ENCODE results near the gene FBXO42. TPM values are rescaled to one million over a fixed set of nuclear protein-coding genes. Genes with fewer than 3 reads are reported as not detected.

Gene FBXO42
- total RNA-seq, 1 donor from 2014 or later, result 5.8 TPM

GRCh38 chr1:16235347-16235746 lies 116.9 kb downstream of the FBXO42 start:
- no peak overlapping the region for H3K4me3 ChIP-seq (ENCODE audit: low read depth, low read length)
- DNase-seq (ENCODE audit: low read depth), result no peak
- no peak for TF ChIP-seq CTCF (conservative IDR thresholded peaks at IDR 0.05; ENCODE audit: low read depth, low read length)

- no peak for TF ChIP-seq CTCF (conservative IDR thresholded peaks at IDR 0.05; ENCODE audit: low read depth, low read length)
- no peak for DNase-seq (ENCODE audit: low read depth)
- H3K4me3 ChIP-seq (ENCODE audit: low read depth, low read length), result no peak overlapping the region
Measured at GRCh38 chr1:16233431-16233830, 118.8 kb downstream of the FBXO42 start.

DNA sequence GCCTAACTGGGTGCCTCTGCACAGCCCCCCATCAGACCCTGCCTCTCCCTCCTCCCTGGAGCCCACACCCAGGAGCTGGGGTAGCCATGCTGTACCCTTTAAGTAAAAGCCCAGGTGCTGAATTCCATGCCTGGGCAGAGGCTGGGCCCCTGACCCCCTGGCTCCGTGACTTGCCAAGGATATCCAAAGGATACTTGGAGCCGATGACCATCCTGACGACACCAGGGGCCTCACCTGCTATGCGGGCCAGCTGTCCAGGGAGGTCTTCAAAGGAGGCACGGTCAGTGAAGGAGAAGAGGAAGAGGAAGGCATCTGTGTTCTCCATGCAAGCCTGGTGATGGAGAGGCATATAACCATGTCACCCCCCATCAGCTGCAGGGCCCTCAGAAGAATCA lies 120.0 kb downstream of the FBXO42 start:
- no peak overlapping the region for H3K4me3 ChIP-seq (ENCODE audit: low read depth, low read length)
- no peak for DNase-seq (ENCODE audit: low read depth)
- no peak for TF ChIP-seq CTCF (conservative IDR thresholded peaks at IDR 0.05; ENCODE audit: low read depth, low read length)

- no peak overlapping the region for H3K4me3 ChIP-seq (ENCODE audit: low read depth, low read length)
- no peak for DNase-seq (ENCODE audit: low read depth)
- TF ChIP-seq CTCF (conservative IDR thresholded peaks at IDR 0.05; ENCODE audit: low read depth, low read length), result no peak
Measured at GRCh38 chr1:16231331-16232315, 120.7 kb downstream of the FBXO42 start.

DNA sequence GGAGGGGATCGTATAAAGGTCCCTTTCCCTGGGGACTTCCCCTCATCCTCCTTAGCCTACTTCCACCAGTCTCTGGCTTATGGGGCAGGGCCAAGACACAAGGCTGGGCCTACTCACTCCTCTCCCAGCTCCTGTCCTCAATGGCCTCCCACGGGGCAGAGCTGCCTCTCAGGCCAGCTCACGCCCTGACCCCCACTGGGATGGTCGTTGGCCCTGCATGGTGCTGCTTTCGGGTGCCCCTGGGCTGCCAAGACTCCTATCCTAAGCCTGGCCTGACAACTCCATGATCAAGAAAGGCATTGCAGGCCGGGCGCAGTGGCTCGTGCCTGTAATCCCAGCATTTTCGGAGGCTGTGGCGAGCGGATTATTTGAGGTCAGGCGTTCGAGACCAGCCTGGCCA lies 121.5 kb downstream of the FBXO42 start:
- no peak overlapping the region for H3K4me3 ChIP-seq (ENCODE audit: low read depth, low read length)
- no peak for TF ChIP-seq CTCF (conservative IDR thresholded peaks at IDR 0.05; ENCODE audit: low read depth, low read length)

DNA sequence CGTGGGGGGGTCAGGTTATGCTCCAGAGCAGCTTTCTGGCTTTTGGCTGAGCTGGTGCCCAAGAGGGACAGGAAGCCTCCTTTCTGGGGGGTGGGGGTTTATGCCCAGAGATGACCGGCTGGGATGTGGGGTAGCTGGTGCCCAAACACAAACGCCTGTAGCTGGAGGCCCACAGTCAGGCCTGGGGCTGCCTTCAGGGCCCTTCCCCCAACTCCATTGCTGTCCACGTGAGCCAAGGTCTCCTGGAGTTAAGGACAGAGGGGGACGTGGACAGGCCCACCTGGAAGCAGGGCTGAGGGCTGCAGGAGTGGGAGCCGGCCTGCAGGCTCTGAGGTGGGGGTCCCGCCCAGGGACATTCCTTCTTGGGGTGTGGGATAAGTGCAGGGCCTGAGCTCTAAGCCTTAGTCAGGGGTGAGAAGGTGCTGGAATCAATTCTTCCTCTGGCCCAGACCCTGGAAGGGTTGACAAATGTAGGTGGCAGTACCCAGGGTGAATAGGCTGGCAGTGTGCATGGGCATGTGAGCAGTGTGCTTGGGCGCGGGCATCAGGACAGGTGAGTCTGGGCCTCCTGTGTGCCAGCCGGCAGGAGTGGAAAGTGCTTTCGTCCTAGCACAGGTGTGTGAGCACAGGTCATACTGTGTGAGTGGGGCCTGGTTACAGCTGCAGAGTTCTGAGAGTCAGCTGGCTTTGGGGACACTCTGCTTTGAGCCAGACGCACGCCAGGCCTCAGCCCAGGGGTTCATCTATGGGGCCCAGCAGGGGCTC lies 122.1 kb downstream of the FBXO42 start:
- TF ChIP-seq CTCF (conservative IDR thresholded peaks at IDR 0.05; ENCODE audit: low read depth, low read length), result no peak
- no peak overlapping the region for H3K4me3 ChIP-seq (ENCODE audit: low read depth, low read length)
- DNase-seq (ENCODE audit: low read depth), result no peak

More for the DNA sequence above, 121.5 kb downstream of the FBXO42 start:
- DNase-seq (ENCODE audit: low read depth), result no peak
